AG04450 (cell line): ENCODE measurements around the gene TAS1R3. TPM values are rescaled to one million over a fixed set of nuclear protein-coding genes. Genes with fewer than 3 reads are reported as not detected.

Source experiments
- CTCF ChIA-PET: fragments of 300-600, 350-600 bp; formaldehyde crosslinking; extraction: SDS; loops from one replicate; lab custom pipeline; 2022; ENCODE audit warnings: antibody characterized with exemption, inconsistent platforms; lab: Charles Lee
- POLR2A ChIA-PET: fragments of 350-600 bp; formaldehyde crosslinking; extraction: SDS; loops from one replicate; lab custom pipeline; 2021; ENCODE audit warnings: antibody characterized with exemption, inconsistent platforms; lab: Yijun Ruan, JAX
- DNase-seq: peaks from one replicate; pipeline ENCODE4 v3.0.0-alpha.2; 2011; ENCODE audit warnings: low read depth, low spot score
- H3K27ac ChIP-seq: one replicate; pipeline ENCODE4 v1.5.1; 2012; ENCODE audit warnings: low read depth, low read length, control low read depth
- H3K27me3 ChIP-seq: one replicate; pipeline ENCODE4 v1.6.0; 2012; ENCODE audit warnings: low read length; ENCODE audit not compliant: control insufficient read depth, insufficient read depth
- H3K4me3 ChIP-seq: 2 replicates; pipeline ENCODE4 v1.5.1; 2011; ENCODE audit warnings: mild to moderate bottlenecking, low read depth, low read length, control low read depth
- H3K9me3 ChIP-seq: 2 replicates; pipeline ENCODE4 v1.5.1; 2012; ENCODE audit warnings: low read length; ENCODE audit not compliant: control insufficient read depth, insufficient read depth
- CTCF ChIP-seq: IDR thresholded peaks from 2 replicates; pipeline ENCODE4 v1.5.1; 2011; ENCODE audit warnings: low read depth, low read length, control low read depth, inconsistent platforms
- polyA plus RNA-seq: library from polyadenylated mRNA; depleted of rRNA; stranded (reverse); fragments of >200 nt; gene quantifications from 2 replicates; pipeline ENCODE4 v1.2.3, GENCODE V29; 2011

The TAS1R3 gene
- polyA plus RNA-seq, 1 experiment, result 0.10 TPM

DNA sequence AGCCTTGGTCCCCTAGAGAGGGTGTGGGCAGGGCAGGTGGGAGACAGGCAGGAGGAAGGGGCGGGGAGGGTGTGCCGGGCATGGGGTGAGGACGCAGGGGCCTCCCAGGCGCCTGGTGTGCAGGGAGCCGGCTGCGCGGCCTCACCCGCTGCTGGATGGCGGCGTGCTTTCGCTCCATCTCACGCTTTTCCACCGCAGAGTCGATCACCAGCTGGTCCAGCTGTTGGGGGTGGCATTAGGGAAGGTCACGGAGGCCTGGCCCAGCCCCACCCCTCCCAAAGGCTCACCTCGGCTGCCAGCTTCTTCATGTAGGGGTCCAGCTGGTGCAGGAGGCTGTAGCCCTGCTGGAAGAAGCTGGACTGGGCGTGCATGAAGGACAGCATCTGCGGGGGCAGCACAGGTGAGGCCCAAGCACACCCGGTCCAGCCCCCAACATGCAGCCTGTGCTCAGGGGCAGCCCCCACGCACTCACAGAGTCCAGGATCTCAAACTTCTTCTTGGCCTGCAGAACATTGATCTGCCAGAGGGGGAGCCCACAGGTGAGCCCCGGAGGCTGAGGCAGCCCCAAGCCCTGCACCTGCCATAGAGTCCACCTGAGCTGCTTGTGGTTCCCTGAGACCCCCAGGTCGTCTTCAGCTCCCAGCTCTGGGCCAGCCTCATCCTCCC, 31.3 kb upstream of the TAS1R3 start:
- H3K27ac ChIP-seq, result no peak overlapping the region
- CTCF ChIA-PET, result no interaction called here
- peaks cover 2% of the 10 kb centered on the region; the same call in 1 of the 2 replicates for H3K9me3 ChIP-seq
- TF ChIP-seq CTCF, result peak; percentile 19; the same call in 1 of the 2 replicates
- POLR2A ChIA-PET, result no interaction called here
- H3K27me3 ChIP-seq, result no peaks in the 10 kb centered on the region
- no peak for DNase-seq
- no peak overlapping the region for H3K4me3 ChIP-seq

DNA sequence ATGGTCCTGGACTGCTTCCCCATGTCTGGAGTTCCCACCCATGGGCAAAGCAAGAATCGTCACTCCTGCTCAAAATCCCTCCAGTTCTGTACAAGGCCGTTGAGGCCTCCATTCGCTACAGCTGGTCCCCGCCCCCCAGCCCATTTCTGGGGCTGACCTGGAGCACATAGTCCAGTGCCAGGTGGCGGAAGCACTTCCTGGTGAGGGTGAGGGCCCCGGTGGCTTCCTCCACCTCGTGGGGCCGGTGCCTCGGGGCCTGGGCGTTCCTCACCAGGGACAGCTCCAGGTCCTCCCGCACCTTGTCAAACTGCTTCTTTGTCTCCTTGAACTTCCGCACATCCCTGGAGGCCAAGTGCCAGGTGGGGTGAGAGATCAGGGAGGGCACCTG, 30.7 kb upstream of the TAS1R3 start:
- TF ChIP-seq CTCF, result no peak
- Histone ChIP-seq H3K9me3 (no peaks in the 10 kb centered on the region; the same call in 1 of the 2 replicates), H3K27ac (no peak overlapping the region), H3K4me3 (no peak overlapping the region), H3K27me3 (no peaks in the 10 kb centered on the region)
- no peak for DNase-seq
- POLR2A ChIA-PET, result no interaction called here
- CTCF ChIA-PET, result interaction anchor here (0.7 kb wide), 1 partner anchor 178 kb away, joined by 5 read pairs; no protein-coding TSS in a partner anchor

GRCh38 chr1:1302006-1302430, 29.1 kb upstream of the TAS1R3 start:
- CTCF ChIA-PET, result interaction anchor here (1.0 kb wide), 1 partner anchor 10 kb away, joined by 3 read pairs; no protein-coding TSS in a partner anchor
- no peak for DNase-seq
- Histone ChIP-seq H3K4me3 (no peak overlapping the region), H3K9me3 (no peaks in the 10 kb centered on the region; the same call in 1 of the 2 replicates), H3K27me3 (no peaks in the 10 kb centered on the region), H3K27ac (no peak overlapping the region)
- POLR2A ChIA-PET, result no interaction called here
- TF ChIP-seq CTCF, result peak; percentile 45

GRCh38 chr1:1302951-1303509, 28.1 kb upstream of the TAS1R3 start:
- no peak for DNase-seq
- H3K27me3 ChIP-seq, result no peaks in the 10 kb centered on the region
- POLR2A ChIA-PET, result no interaction called here
- H3K27ac ChIP-seq, result no peak overlapping the region
- CTCF ChIA-PET, result no interaction called here
- no peak overlapping the region for H3K4me3 ChIP-seq
- no peaks in the 10 kb centered on the region; the same call in 1 of the 2 replicates for H3K9me3 ChIP-seq
- TF ChIP-seq CTCF, result no peak

DNA sequence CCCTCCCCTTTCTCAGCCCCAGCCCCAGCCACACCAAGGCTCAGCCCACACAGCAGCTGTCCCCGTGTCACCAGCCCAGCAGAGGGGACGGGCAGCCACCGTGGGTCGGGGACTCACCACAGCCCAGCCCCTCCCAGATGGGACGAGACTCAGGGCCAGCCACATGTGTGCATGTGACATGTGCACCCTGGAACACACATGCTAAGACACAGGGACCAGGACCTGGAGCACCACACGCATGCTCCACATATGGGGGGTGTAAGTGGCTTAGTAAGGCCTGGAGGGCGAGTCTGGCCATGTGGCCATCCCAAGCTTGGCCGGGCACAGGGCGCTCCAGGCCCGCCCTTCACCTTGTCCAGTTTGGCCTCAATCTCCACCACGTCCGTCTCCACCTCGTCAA, 27.3 kb upstream of the TAS1R3 start:
- H3K27ac ChIP-seq, result no peak overlapping the region
- H3K4me3 ChIP-seq, result no peak overlapping the region
- no peak for TF ChIP-seq CTCF
- no peaks in the 10 kb centered on the region for H3K27me3 ChIP-seq
- POLR2A ChIA-PET, result no interaction called here
- DNase-seq, result no peak
- CTCF ChIA-PET, result no interaction called here
- no peaks in the 10 kb centered on the region; the same call in 1 of the 2 replicates for H3K9me3 ChIP-seq
